HEK293 (cell line): Measurements from ENCODE around the gene TUBGCP6.

Source experiments
- KLF1 ChIP-seq: fragments of 450-650 bp; formaldehyde crosslinking; IDR thresholded peaks from 2 replicates; pipeline ENCODE4 v1.5.1; 2016; ENCODE audit warnings: missing biosample characterization, missing genetic modification characterization
- MZF1 ChIP-seq: fragments of 450-650 bp; formaldehyde crosslinking; IDR thresholded peaks from 2 replicates; pipeline ENCODE4 v1.5.1; 2017; ENCODE audit warnings: missing biosample characterization, missing genetic modification characterization, borderline replicate concordance
- SP3 ChIP-seq: fragments of 450-650 bp; formaldehyde crosslinking; IDR thresholded peaks from 2 replicates; pipeline ENCODE4 v1.5.1; 2016; ENCODE audit warnings: missing biosample characterization, missing genetic modification characterization
- ZBTB48 ChIP-seq: fragments of 450-650 bp; formaldehyde crosslinking; IDR thresholded peaks from 2 replicates; pipeline ENCODE4 v1.5.1; 2016; ENCODE audit warnings: missing biosample characterization, missing genetic modification characterization
- ZEB2 ChIP-seq: fragments of 450-650 bp; formaldehyde crosslinking; IDR thresholded peaks from 2 replicates; pipeline ENCODE4 v1.5.1; 2016; ENCODE audit warnings: missing biosample characterization, missing genetic modification characterization
- ZFHX2 ChIP-seq: fragments of 450-650 bp; formaldehyde crosslinking; conservative IDR thresholded peaks from 2 replicates; pipeline ENCODE4 v1.5.1; 2016; ENCODE audit warnings: missing biosample characterization, missing genetic modification characterization
- ZIC2 ChIP-seq: fragments of 450-650 bp; formaldehyde crosslinking; IDR thresholded peaks from 2 replicates; pipeline ENCODE4 v1.5.1; 2016; ENCODE audit warnings: missing biosample characterization, missing genetic modification characterization
- ZNF132 ChIP-seq: fragments of 450-650 bp; formaldehyde crosslinking; IDR thresholded peaks from 2 replicates; pipeline ENCODE4 v1.5.1; 2017; ENCODE audit warnings: missing biosample characterization, missing genetic modification characterization, borderline replicate concordance
- ZNF133 ChIP-seq: fragments of 450-650 bp; formaldehyde crosslinking; IDR thresholded peaks from 2 replicates; pipeline ENCODE4 v1.5.1; 2016; ENCODE audit warnings: missing biosample characterization, missing genetic modification characterization
- ZNF138 ChIP-seq: fragments of 450-650 bp; formaldehyde crosslinking; IDR thresholded peaks from 2 replicates; pipeline ENCODE4 v1.5.1; 2016; ENCODE audit warnings: missing biosample characterization, missing genetic modification characterization, borderline replicate concordance
- ZNF155 ChIP-seq: fragments of 450-650 bp; formaldehyde crosslinking; IDR thresholded peaks from 2 replicates; pipeline ENCODE4 v1.5.1; 2016; ENCODE audit warnings: missing biosample characterization, missing genetic modification characterization
- ZNF169 ChIP-seq: fragments of 450-650 bp; formaldehyde crosslinking; IDR thresholded peaks from 2 replicates; pipeline ENCODE4 v1.5.1; 2016; ENCODE audit warnings: missing biosample characterization, missing genetic modification characterization
- ZNF2 ChIP-seq: fragments of 450-650 bp; formaldehyde crosslinking; IDR thresholded peaks from 2 replicates; pipeline ENCODE4 v1.5.1; 2016; ENCODE audit warnings: missing biosample characterization, missing genetic modification characterization
- ZNF433 ChIP-seq: fragments of 450-650 bp; formaldehyde crosslinking; IDR thresholded peaks from 2 replicates; pipeline ENCODE4 v1.5.1; 2016; ENCODE audit warnings: missing biosample characterization, missing genetic modification characterization, low read depth
- ZNF501 ChIP-seq: fragments of 450-650 bp; formaldehyde crosslinking; IDR thresholded peaks from 2 replicates; pipeline ENCODE4 v1.5.1; 2016; ENCODE audit warnings: missing biosample characterization, missing genetic modification characterization
- ZNF555 ChIP-seq: fragments of 450-650 bp; formaldehyde crosslinking; conservative IDR thresholded peaks from 2 replicates; pipeline ENCODE4 v1.5.1; 2017; ENCODE audit warnings: missing biosample characterization, mild to moderate bottlenecking, missing genetic modification characterization, inconsistent platforms
- ZNF560 ChIP-seq: fragments of 450-650 bp; formaldehyde crosslinking; IDR thresholded peaks from 2 replicates; pipeline ENCODE4 v1.5.1; 2017; ENCODE audit warnings: missing biosample characterization, missing genetic modification characterization, borderline replicate concordance
- ZNF571 ChIP-seq: fragments of 450-650 bp; formaldehyde crosslinking; IDR thresholded peaks from 2 replicates; pipeline ENCODE4 v1.5.0; 2017; ENCODE audit warnings: missing biosample characterization, missing genetic modification characterization
- ZNF792 ChIP-seq: fragments of 450-650 bp; formaldehyde crosslinking; IDR thresholded peaks from 2 replicates; pipeline ENCODE4 v1.5.1; 2016; ENCODE audit warnings: missing biosample characterization, missing genetic modification characterization
- ZNF837 ChIP-seq: fragments of 450-650 bp; formaldehyde crosslinking; IDR thresholded peaks from 2 replicates; pipeline ENCODE4 v1.5.1; 2016; ENCODE audit warnings: missing biosample characterization, missing genetic modification characterization
- ZSCAN30 ChIP-seq: fragments of 450-650 bp; IDR thresholded peaks from 2 replicates; pipeline ENCODE4 v1.5.1; 2018; ENCODE audit warnings: missing biosample characterization, mild to moderate bottlenecking, missing genetic modification characterization, moderate library complexity
- TF ChIP-seq, protein P1 (sequence below): fragments of 450-650 bp; formaldehyde crosslinking; IDR thresholded peaks from 2 replicates; pipeline ENCODE4 v1.5.1; 2016; ENCODE audit warnings: missing biosample characterization, missing genetic modification characterization
- TF ChIP-seq, protein P2 (sequence below): fragments of 450-650 bp; formaldehyde crosslinking; IDR thresholded peaks from 2 replicates; pipeline ENCODE4 v1.5.1; 2016; ENCODE audit warnings: missing biosample characterization, missing genetic modification characterization
- TF ChIP-seq, protein P3 (sequence below): fragments of 450-650 bp; formaldehyde crosslinking; IDR thresholded peaks from 2 replicates; pipeline ENCODE4 v1.5.1; 2016; ENCODE audit warnings: missing biosample characterization, missing genetic modification characterization, borderline replicate concordance
- TF ChIP-seq, protein P4 (sequence below): fragments of 450-650 bp; formaldehyde crosslinking; IDR thresholded peaks from 2 replicates; pipeline ENCODE4 v1.5.1; 2017; ENCODE audit warnings: missing biosample characterization, missing genetic modification characterization
- TF ChIP-seq, protein P5 (sequence below): fragments of 450-650 bp; formaldehyde crosslinking; IDR thresholded peaks from 2 replicates; pipeline ENCODE4 v1.5.1; 2016; ENCODE audit warnings: missing biosample characterization, missing genetic modification characterization
- TF ChIP-seq, protein P6 (sequence below): fragments of 450-650 bp; formaldehyde crosslinking; IDR thresholded peaks from 2 replicates; pipeline ENCODE4 v1.5.1; 2016; ENCODE audit warnings: missing biosample characterization, missing genetic modification characterization, borderline replicate concordance

The TUBGCP6 gene

DNA sequence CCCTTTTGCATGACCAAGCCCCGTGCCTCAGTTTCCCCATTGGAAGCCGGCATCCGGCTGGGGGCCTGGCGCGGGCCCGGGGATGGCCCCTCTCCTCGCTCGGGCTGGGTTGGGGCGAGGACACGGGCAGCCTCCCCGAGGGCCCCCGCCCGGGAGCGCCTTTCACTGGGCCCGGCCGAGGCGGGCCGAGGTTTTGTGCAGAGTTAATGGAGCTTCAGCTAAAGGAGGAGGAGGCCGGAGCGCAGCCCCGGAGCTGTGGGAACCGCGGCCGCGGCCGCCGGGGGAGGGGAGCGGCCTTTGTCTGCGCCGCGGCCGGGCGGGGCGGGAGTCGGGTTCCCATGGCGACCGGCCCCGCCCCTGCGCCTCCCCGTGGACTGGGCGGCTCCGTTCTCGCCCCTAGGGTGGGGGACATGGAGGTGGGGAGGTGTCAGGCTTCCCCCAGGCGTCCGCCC, 26.7 kb upstream of the TUBGCP6 start (continued):
- no peak for TF ChIP-seq MZF1 (tag by site-specific recombination)
- no peak for TF ChIP-seq ZNF133 (tag by site-specific recombination)
- TF ChIP-seq, protein P1, sequence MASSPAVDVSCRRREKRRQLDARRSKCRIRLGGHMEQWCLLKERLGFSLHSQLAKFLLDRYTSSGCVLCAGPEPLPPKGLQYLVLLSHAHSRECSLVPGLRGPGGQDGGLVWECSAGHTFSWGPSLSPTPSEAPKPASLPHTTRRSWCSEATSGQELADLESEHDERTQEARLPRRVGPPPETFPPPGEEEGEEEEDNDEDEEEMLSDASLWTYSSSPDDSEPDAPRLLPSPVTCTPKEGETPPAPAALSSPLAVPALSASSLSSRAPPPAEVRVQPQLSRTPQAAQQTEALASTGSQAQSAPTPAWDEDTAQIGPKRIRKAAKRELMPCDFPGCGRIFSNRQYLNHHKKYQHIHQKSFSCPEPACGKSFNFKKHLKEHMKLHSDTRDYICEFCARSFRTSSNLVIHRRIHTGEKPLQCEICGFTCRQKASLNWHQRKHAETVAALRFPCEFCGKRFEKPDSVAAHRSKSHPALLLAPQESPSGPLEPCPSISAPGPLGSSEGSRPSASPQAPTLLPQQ (tag by site-specific recombination): peak; percentile 46; the same call in 1 of the 2 replicates
- no peak for TF ChIP-seq ZNF2 (tag by site-specific recombination)
- TF ChIP-seq ZNF560 (tag by site-specific recombination): no peak
- TF ChIP-seq SP3 (tag by site-specific recombination): peak; percentile 54
- TF ChIP-seq KLF1 (tag by site-specific recombination): peak; percentile 95
- TF ChIP-seq, protein P2, sequence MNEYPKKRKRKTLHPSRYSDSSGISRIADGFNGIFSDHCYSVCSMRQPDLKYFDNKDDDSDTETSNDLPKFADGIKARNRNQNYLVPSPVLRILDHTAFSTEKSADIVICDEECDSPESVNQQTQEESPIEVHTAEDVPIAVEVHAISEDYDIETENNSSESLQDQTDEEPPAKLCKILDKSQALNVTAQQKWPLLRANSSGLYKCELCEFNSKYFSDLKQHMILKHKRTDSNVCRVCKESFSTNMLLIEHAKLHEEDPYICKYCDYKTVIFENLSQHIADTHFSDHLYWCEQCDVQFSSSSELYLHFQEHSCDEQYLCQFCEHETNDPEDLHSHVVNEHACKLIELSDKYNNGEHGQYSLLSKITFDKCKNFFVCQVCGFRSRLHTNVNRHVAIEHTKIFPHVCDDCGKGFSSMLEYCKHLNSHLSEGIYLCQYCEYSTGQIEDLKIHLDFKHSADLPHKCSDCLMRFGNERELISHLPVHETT (tag by site-specific recombination): no peak
- TF ChIP-seq, protein P3, sequence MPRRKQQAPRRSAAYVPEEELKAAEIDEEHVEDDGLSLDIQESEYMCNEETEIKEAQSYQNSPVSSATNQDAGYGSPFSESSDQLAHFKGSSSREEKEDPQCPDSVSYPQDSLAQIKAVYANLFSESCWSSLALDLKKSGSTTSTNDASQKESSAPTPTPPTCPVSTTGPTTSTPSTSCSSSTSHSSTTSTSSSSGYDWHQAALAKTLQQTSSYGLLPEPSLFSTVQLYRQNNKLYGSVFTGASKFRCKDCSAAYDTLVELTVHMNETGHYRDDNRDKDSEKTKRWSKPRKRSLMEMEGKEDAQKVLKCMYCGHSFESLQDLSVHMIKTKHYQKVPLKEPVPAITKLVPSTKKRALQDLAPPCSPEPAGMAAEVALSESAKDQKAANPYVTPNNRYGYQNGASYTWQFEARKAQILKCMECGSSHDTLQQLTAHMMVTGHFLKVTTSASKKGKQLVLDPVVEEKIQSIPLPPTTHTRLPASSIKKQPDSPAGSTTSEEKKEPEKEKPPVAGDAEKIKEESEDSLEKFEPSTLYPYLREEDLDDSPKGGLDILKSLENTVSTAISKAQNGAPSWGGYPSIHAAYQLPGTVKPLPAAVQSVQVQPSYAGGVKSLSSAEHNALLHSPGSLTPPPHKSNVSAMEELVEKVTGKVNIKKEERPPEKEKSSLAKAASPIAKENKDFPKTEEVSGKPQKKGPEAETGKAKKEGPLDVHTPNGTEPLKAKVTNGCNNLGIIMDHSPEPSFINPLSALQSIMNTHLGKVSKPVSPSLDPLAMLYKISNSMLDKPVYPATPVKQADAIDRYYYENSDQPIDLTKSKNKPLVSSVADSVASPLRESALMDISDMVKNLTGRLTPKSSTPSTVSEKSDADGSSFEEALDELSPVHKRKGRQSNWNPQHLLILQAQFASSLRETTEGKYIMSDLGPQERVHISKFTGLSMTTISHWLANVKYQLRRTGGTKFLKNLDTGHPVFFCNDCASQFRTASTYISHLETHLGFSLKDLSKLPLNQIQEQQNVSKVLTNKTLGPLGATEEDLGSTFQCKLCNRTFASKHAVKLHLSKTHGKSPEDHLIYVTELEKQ: no peak
- no peak for TF ChIP-seq ZNF501 (tag by site-specific recombination)
- no peak for TF ChIP-seq ZNF169 (tag by site-specific recombination)
- TF ChIP-seq ZIC2 (tag by site-specific recombination): no peak
- TF ChIP-seq ZNF138 (tag by site-specific recombination): no peak
- peak; percentile 51 for TF ChIP-seq ZFHX2
- no peak for TF ChIP-seq ZNF792
- TF ChIP-seq ZEB2 (tag by site-specific recombination): 0 out of 2 replicates have a peak, but pooled peaks have one; percentile 18
- no peak for TF ChIP-seq ZBTB48
- TF ChIP-seq ZNF837 (tag by site-specific recombination): no peak
- no peak for TF ChIP-seq ZNF555 (tag by site-specific recombination)
- no peak for TF ChIP-seq ZNF433
- TF ChIP-seq ZNF155: no peak
- TF ChIP-seq, protein P4, sequence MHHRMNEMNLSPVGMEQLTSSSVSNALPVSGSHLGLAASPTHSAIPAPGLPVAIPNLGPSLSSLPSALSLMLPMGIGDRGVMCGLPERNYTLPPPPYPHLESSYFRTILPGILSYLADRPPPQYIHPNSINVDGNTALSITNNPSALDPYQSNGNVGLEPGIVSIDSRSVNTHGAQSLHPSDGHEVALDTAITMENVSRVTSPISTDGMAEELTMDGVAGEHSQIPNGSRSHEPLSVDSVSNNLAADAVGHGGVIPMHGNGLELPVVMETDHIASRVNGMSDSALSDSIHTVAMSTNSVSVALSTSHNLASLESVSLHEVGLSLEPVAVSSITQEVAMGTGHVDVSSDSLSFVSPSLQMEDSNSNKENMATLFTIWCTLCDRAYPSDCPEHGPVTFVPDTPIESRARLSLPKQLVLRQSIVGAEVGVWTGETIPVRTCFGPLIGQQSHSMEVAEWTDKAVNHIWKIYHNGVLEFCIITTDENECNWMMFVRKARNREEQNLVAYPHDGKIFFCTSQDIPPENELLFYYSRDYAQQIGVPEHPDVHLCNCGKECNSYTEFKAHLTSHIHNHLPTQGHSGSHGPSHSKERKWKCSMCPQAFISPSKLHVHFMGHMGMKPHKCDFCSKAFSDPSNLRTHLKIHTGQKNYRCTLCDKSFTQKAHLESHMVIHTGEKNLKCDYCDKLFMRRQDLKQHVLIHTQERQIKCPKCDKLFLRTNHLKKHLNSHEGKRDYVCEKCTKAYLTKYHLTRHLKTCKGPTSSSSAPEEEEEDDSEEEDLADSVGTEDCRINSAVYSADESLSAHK (tag by site-specific recombination): no peak
- TF ChIP-seq, protein P5, sequence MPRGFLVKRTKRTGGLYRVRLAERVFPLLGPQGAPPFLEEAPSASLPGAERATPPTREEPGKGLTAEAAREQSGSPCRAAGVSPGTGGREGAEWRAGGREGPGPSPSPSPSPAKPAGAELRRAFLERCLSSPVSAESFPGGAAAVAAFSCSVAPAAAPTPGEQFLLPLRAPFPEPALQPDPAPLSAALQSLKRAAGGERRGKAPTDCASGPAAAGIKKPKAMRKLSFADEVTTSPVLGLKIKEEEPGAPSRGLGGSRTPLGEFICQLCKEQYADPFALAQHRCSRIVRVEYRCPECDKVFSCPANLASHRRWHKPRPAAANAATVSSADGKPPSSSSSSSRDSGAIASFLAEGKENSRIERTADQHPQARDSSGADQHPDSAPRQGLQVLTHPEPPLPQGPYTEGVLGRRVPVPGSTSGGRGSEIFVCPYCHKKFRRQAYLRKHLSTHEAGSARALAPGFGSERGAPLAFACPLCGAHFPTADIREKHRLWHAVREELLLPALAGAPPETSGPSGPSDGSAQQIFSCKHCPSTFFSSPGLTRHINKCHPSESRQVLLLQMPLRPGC (tag by site-specific recombination): no peak
- TF ChIP-seq ZSCAN30 (tag by site-specific recombination): peak; percentile 75; the same call in 1 of the 2 replicates
- TF ChIP-seq ZNF571 (tag by site-specific recombination): no peak
- TF ChIP-seq ZNF132 (tag by site-specific recombination): no peak
- TF ChIP-seq, protein P6, sequence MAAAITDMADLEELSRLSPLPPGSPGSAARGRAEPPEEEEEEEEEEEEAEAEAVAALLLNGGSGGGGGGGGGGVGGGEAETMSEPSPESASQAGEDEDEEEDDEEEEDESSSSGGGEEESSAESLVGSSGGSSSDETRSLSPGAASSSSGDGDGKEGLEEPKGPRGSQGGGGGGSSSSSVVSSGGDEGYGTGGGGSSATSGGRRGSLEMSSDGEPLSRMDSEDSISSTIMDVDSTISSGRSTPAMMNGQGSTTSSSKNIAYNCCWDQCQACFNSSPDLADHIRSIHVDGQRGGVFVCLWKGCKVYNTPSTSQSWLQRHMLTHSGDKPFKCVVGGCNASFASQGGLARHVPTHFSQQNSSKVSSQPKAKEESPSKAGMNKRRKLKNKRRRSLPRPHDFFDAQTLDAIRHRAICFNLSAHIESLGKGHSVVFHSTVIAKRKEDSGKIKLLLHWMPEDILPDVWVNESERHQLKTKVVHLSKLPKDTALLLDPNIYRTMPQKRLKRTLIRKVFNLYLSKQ (tag by site-specific recombination): no peak
